IMR-90 (cell line): ENCODE measurements around the gene LRPAP1. TPM values are rescaled to one million over a fixed set of nuclear protein-coding genes. Genes with fewer than 3 reads are reported as not detected.

Experiments
- ATAC-seq: fragments of 200-7000 bp; cut with Tn5 transposase; 2 replicates; pipeline ENCODE4 v1.9.1; 2020; ENCODE audit warnings: low read depth, mild to moderate bottlenecking, moderate library complexity
- BruUV-seq: library from RNA; stranded (reverse); fragments of 400-500 nt; replicated peaks from 2 replicates; lab custom pipeline; 2021; lab: Mats Ljungman, UMichigan
- CTCF ChIA-PET: fragments of 300-600 bp; formaldehyde crosslinking; extraction: SDS; loops from one replicate; lab custom pipeline; 2021; ENCODE audit warnings: antibody characterized with exemption; lab: Yijun Ruan, JAX
- POLR2A ChIA-PET: fragments of 300-600 bp; sonication (Branson Sonifier 250); formaldehyde crosslinking; loops from one replicate; lab custom pipeline; 2022; ENCODE audit warnings: antibody characterized with exemption; ENCODE audit not compliant: unreplicated experiment; lab: Charles Lee
- DNase-seq: peaks from one replicate; pipeline ENCODE4 v3.0.0; 2013
- H2AFZ ChIP-seq: replicated peaks from 2 replicates; pipeline ENCODE3; 2013; ENCODE audit warnings: low read length, mild to moderate bottlenecking; ENCODE audit not compliant: poor library complexity
- H2AK5ac ChIP-seq: 2 replicates; pipeline ENCODE4 v1.6.1; 2013; ENCODE audit warnings: low read depth, low read length, inconsistent platforms
- H2AK9ac ChIP-seq: replicated peaks from 2 replicates; pipeline ENCODE3; 2013; ENCODE audit warnings: mild to moderate bottlenecking, low read depth, low read length, moderate library complexity; ENCODE audit not compliant: poor library complexity
- H2BK120ac ChIP-seq: 2 replicates; pipeline ENCODE4 v1.6.1; 2013; ENCODE audit warnings: low read depth, low read length, inconsistent platforms
- H2BK15ac ChIP-seq: 3 replicates; pipeline ENCODE4 v1.6.1; 2013; ENCODE audit warnings: low read depth, low read length, inconsistent platforms
- H2BK20ac ChIP-seq: 2 replicates; pipeline ENCODE4 v1.6.1; 2013; ENCODE audit warnings: low read depth, mild to moderate bottlenecking, inconsistent platforms, low read length, moderate library complexity
- H2BK5ac ChIP-seq: 2 replicates; pipeline ENCODE4 v1.6.1; 2013; ENCODE audit warnings: mild to moderate bottlenecking, low read depth, low read length, inconsistent platforms; ENCODE audit not compliant: poor library complexity, severe bottlenecking
- H3K14ac ChIP-seq: replicated peaks from 2 replicates; pipeline ENCODE4 v1.6.1; 2013; ENCODE audit warnings: low read depth, low read length, inconsistent platforms
- H3K18ac ChIP-seq: 2 replicates; pipeline ENCODE4 v1.6.1; 2013; ENCODE audit warnings: low read depth, low read length, control low read depth
- H3K23ac ChIP-seq: 2 replicates; pipeline ENCODE4 v1.6.1; 2013; ENCODE audit warnings: low read depth, low read length, inconsistent platforms
- H3K27ac ChIP-seq: 2 replicates; pipeline ENCODE4 v1.5.1; 2013; ENCODE audit warnings: mild to moderate bottlenecking, control low read depth, low read length; ENCODE audit not compliant: insufficient read depth
- H3K27me3 ChIP-seq: 2 replicates; pipeline ENCODE4 v1.6.1; 2013; ENCODE audit warnings: low read length; ENCODE audit not compliant: control insufficient read depth, insufficient read depth
- H3K36me3 ChIP-seq: 2 replicates; pipeline ENCODE4 v1.6.1; 2013; ENCODE audit warnings: low read length, mixed read lengths; ENCODE audit not compliant: control insufficient read depth, insufficient read depth
- H3K4ac ChIP-seq: 2 replicates; pipeline ENCODE4 v1.6.1; 2013; ENCODE audit warnings: low read depth, low read length, inconsistent platforms
- H3K4me1 ChIP-seq: 2 replicates; pipeline ENCODE4 v1.6.1; 2013; ENCODE audit warnings: low read length, mixed read lengths; ENCODE audit not compliant: control insufficient read depth, insufficient read depth
- H3K4me2 ChIP-seq: 2 replicates; pipeline ENCODE4 v1.6.1; 2013; ENCODE audit warnings: low read depth, mild to moderate bottlenecking, control low read depth, low read length, moderate library complexity
- H3K4me3 ChIP-seq: 2 replicates; pipeline ENCODE4 v1.5.1; 2013; ENCODE audit warnings: low read depth, mild to moderate bottlenecking, control low read depth, low read length, moderate library complexity; ENCODE audit not compliant: insufficient read depth
- H3K56ac ChIP-seq: 2 replicates; pipeline ENCODE4 v1.6.1; 2013; ENCODE audit warnings: low read length, inconsistent platforms; ENCODE audit not compliant: insufficient read depth; ENCODE audit errors: extremely low read depth
- H3K79me1 ChIP-seq, 2 experiments: 2 replicates each; pipeline ENCODE4 v1.6.1; 2013; ENCODE audit warnings: low read length in 2 of 2, inconsistent platforms in 1 of 2, low read depth in 1 of 2
- H3K9ac ChIP-seq: 2 replicates; pipeline ENCODE4 v1.6.1; 2013; ENCODE audit warnings: low read depth, low read length, control low read depth
- H3K9me1 ChIP-seq: 2 replicates; pipeline ENCODE4 v1.6.1; 2013; ENCODE audit warnings: low read length, inconsistent platforms; ENCODE audit not compliant: insufficient read depth
- H3K9me3 ChIP-seq: 2 replicates; pipeline ENCODE4 v1.6.1; 2013; ENCODE audit warnings: low read length; ENCODE audit not compliant: control insufficient read depth, insufficient read depth
- H4K20me1 ChIP-seq: 2 replicates; pipeline ENCODE4 v1.6.1; 2013; ENCODE audit warnings: low read length, inconsistent platforms; ENCODE audit not compliant: insufficient read depth
- H4K5ac ChIP-seq: 2 replicates; pipeline ENCODE4 v1.6.1; 2013; ENCODE audit warnings: mild to moderate bottlenecking, low read depth, low read length, control low read depth
- H4K8ac ChIP-seq, 2 experiments: 2 replicates each; pipeline ENCODE4 v1.6.1; 2013; ENCODE audit warnings: low read depth in 2 of 2, low read length in 2 of 2, control low read depth in 1 of 2, inconsistent platforms in 1 of 2
- H4K91ac ChIP-seq: 2 replicates; pipeline ENCODE4 v1.6.1; 2013; ENCODE audit warnings: low read depth, low read length, inconsistent platforms; ENCODE audit not compliant: insufficient read depth
- CTCF ChIP-seq: conservative IDR thresholded peaks from 2 replicates; pipeline ENCODE4 v1.5.1; 2012; ENCODE audit warnings: mild to moderate bottlenecking, low read depth, low read length, improper control_type of control experiment
- MAFK ChIP-seq: IDR thresholded peaks from 2 replicates; pipeline ENCODE4 v1.6.1; 2012; ENCODE audit warnings: low read depth, low read length, improper control_type of control experiment
- MXI1 ChIP-seq: IDR thresholded peaks from 2 replicates; pipeline ENCODE4 v1.6.1; 2012; ENCODE audit warnings: low read depth, mild to moderate bottlenecking, low read length, moderate library complexity, borderline replicate concordance
- POLR2A ChIP-seq: IDR thresholded peaks from 2 replicates; pipeline ENCODE4 v1.6.1; 2012; ENCODE audit warnings: mild to moderate bottlenecking, low read depth, low read length
- RFX5 ChIP-seq: IDR thresholded peaks from 2 replicates; pipeline ENCODE4 v1.8.0; 2012; ENCODE audit warnings: low read depth, mild to moderate bottlenecking, low read length, moderate library complexity
- SMC3 ChIP-seq: fragments of 150-350 bp; IDR thresholded peaks from 2 replicates; pipeline ENCODE4 v1.6.1; 2016; ENCODE audit warnings: low read depth, mild to moderate bottlenecking, antibody characterized with exemption, low read length, moderate library complexity
- USF2 ChIP-seq: fragments of 150-350 bp; IDR thresholded peaks from 2 replicates; pipeline ENCODE4 v1.6.1; 2017; ENCODE audit warnings: mild to moderate bottlenecking, antibody characterized with exemption, low read length, low read depth
- WGBS, 2 experiments: methylation state at CpG; one replicate each; pipeline versions ENCODE4 v1.1.5 to v1.1.7; 2013; ENCODE audit warnings: missing lambda C conversion rate in 2 of 2; ENCODE audit not compliant: insufficient read length in 1 of 2; ENCODE audit errors: extremely low coverage in 2 of 2; 5-methylcytosine and 5-hydroxymethylcytosine counted together
- dilution Hi-C: fragments of 300-500 bp; cut with HindIII; formaldehyde crosslinking; loops from one replicate; pipeline ENCODE4 v1.14.3; 2018; ENCODE audit warnings: low sequenced_read_pairs; ENCODE audit not compliant: unreplicated experiment
- in situ Hi-C: fragments of 300-500 bp; cut with MboI; formaldehyde crosslinking; loops from 3 replicates; pipeline ENCODE4 v1.14.3; 2019; ENCODE audit warnings: low sequenced_read_pairs, inconsistent platforms, mixed read lengths
- intact Hi-C: fragments of 100-400 bp; cut with micrococcal nuclease; formaldehyde crosslinking; loops from 2 replicates; pipeline ENCODE4 v1.10.0; 2022
- polyA plus RNA-seq, 3 experiments: library from polyadenylated mRNA; depleted of rRNA; stranded (reverse); fragments of >200 nt; gene quantifications; 2 replicates each; pipeline ENCODE4 v1.2.3, GENCODE V29; 2012; ENCODE audit warnings: low replicate concordance in 1 of 3
- total RNA-seq: library from RNA; depleted of rRNA; stranded (reverse); fragments of >200 nt; gene quantifications from 2 replicates; pipeline ENCODE4 v1.2.3, GENCODE V29; 2012
- TF ChIP-seq, protein P1 (sequence below): fragments of 150-350 bp; IDR thresholded peaks from 2 replicates; pipeline ENCODE4 v1.6.1; 2016; ENCODE audit warnings: low read depth, mild to moderate bottlenecking, low read length, moderate library complexity, borderline replicate concordance

Gene LRPAP1
- total and polyA plus RNA-seq, 2 of the 4 experiments (the other 2 are of a cell fraction), result 135 to 175 TPM

- CTCF ChIA-PET, result interaction anchor here (1.0 kb wide), 1 partner anchor 14 kb away, joined by 3 read pairs; no protein-coding TSS in a partner anchor
- H3K27me3 ChIP-seq, result peaks cover 4% of the 10 kb centered on the region; the same call in 1 of the 2 replicates
- no peak overlapping the region for H2BK5ac ChIP-seq
- no peak overlapping the region for H3K23ac ChIP-seq
- no peak overlapping the region for H3K27ac ChIP-seq
- no peak for TF ChIP-seq POLR2A
- no peak for TF ChIP-seq CTCF
- no peak for TF ChIP-seq SMC3
- TF ChIP-seq, protein P1, sequence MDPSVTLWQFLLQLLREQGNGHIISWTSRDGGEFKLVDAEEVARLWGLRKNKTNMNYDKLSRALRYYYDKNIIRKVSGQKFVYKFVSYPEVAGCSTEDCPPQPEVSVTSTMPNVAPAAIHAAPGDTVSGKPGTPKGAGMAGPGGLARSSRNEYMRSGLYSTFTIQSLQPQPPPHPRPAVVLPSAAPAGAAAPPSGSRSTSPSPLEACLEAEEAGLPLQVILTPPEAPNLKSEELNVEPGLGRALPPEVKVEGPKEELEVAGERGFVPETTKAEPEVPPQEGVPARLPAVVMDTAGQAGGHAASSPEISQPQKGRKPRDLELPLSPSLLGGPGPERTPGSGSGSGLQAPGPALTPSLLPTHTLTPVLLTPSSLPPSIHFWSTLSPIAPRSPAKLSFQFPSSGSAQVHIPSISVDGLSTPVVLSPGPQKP, result no peak
- no peak for TF ChIP-seq USF2
- no peak for TF ChIP-seq RFX5
- no peak for TF ChIP-seq MAFK
- no peak for TF ChIP-seq MXI1
- no peak overlapping the region for H4K8ac ChIP-seq
- no peak overlapping the region for H2BK120ac ChIP-seq
- no peak overlapping the region for H3K56ac ChIP-seq
- no peak overlapping the region for H2BK20ac ChIP-seq
- no peak overlapping the region for H2AK5ac ChIP-seq
- H3K4me1 ChIP-seq, result no peaks in the 10 kb centered on the region
- no peak overlapping the region for H4K5ac ChIP-seq
- H3K79me1 ChIP-seq, result no peaks in the 10 kb centered on the region
- POLR2A ChIA-PET, result no interaction called here
- H2AK9ac ChIP-seq, result peak overlapping the region; percentile 37
- H4K20me1 ChIP-seq, result peaks cover 24% of the 10 kb centered on the region
- H2BK15ac ChIP-seq, result no peak overlapping the region
- dilution Hi-C loops, result no loop called here
- 19% methylated on average over 6 of the region's 15 CpGs; no CpG with 5 or more reads in 1 of the 2 experiments for WGBS, 2 experiments
- H3K9me3 ChIP-seq, result no peaks in the 10 kb centered on the region
- H3K36me3 ChIP-seq, result peaks cover 2% of the 10 kb centered on the region; the same call in 1 of the 2 replicates
- no peak overlapping the region for H3K9ac ChIP-seq
- no peak overlapping the region for H3K4ac ChIP-seq
- intact Hi-C loops, result no loop called here
- DNase-seq (no peak), ATAC-seq (peak; percentile 7)
- no peak overlapping the region for H3K4me3 ChIP-seq
- no peaks in the 10 kb centered on the region for H3K9me1 ChIP-seq
- BruUV-seq, result no TSS peak
- in situ Hi-C loops, result no loop called here
- peak overlapping the region; percentile 7 for H2AFZ ChIP-seq
- H4K91ac ChIP-seq, result no peak overlapping the region
- no peak overlapping the region for H3K14ac ChIP-seq
- no peak overlapping the region for H3K4me2 ChIP-seq
- no peak overlapping the region for H3K18ac ChIP-seq
These were observed 37.8 kb downstream of the LRPAP1 start for GRCh38 chr4:3494462-3494871.
